HK-2 (cell line): ENCODE data around the gene TRIO.

ENCODE experiments used
- DNase-seq: peaks from one replicate; pipeline ENCODE4 v3.0.0-alpha.2; 2018; ENCODE audit not compliant: unreplicated experiment

The TRIO gene

GRCh38 chr5:14247054-14247386, 103.9 kb downstream of the TRIO start:
- no peak for DNase-seq

- no peak for DNase-seq
Measured at GRCh38 chr5:14249258-14250082, 106.3 kb downstream of the TRIO start.

- no peak for DNase-seq
Measured at GRCh38 chr5:14250084-14250695, 107.0 kb downstream of the TRIO start.

- DNase-seq, result no peak
Measured at GRCh38 chr5:14250748-14251701, 107.9 kb downstream of the TRIO start.

- no peak for DNase-seq
Measured at GRCh38 chr5:14251733-14252132, 108.6 kb downstream of the TRIO start.

GRCh38 chr5:14252793-14253192, 109.7 kb downstream of the TRIO start:
- no peak for DNase-seq

GRCh38 chr5:14254686-14255085, 111.5 kb downstream of the TRIO start:
- no peak for DNase-seq

- DNase-seq, result no peak
Measured at GRCh38 chr5:14256026-14256690, 113.0 kb downstream of the TRIO start.

GRCh38 chr5:14256756-14257393, 113.7 kb downstream of the TRIO start:
- DNase-seq, result no peak

GRCh38 chr5:14257995-14258403, 114.9 kb downstream of the TRIO start:
- no peak for DNase-seq

GRCh38 chr5:14258840-14259239, 115.7 kb downstream of the TRIO start:
- no peak for DNase-seq

- DNase-seq, result no peak
Measured at GRCh38 chr5:14260637-14261036, 117.5 kb downstream of the TRIO start.

GRCh38 chr5:14261235-14261634, 118.1 kb downstream of the TRIO start:
- DNase-seq, result no peak

- DNase-seq, result no peak
Measured at GRCh38 chr5:14261856-14262611, 118.9 kb downstream of the TRIO start.

- DNase-seq, result no peak
Measured at GRCh38 chr5:14263113-14263512, 120.0 kb downstream of the TRIO start.

- DNase-seq, result no peak
Measured at GRCh38 chr5:14263699-14264098, 120.6 kb downstream of the TRIO start.

GRCh38 chr5:14264605-14265316, 121.6 kb downstream of the TRIO start:
- DNase-seq, result peak; percentile 95

- no peak for DNase-seq
Measured at GRCh38 chr5:14265570-14265969, 122.4 kb downstream of the TRIO start.

GRCh38 chr5:14266171-14266570, 123.0 kb downstream of the TRIO start:
- no peak for DNase-seq

GRCh38 chr5:14266686-14267085, 123.5 kb downstream of the TRIO start:
- DNase-seq, result no peak
